LNCAP (cell line): ENCODE results near the gene RNF26.
A peak's percentile ranks its signal among the peaks of the same experiment; 100 is the strongest.

ENCODE experiments used
- TF ChIP-seq, protein P1 (sequence below): fragments of 450-650 bp; IDR thresholded peaks from 2 replicates; pipeline ENCODE4 v1.5.1; 2017; ENCODE audit warnings: mild to moderate bottlenecking

Gene RNF26

GRCh38 chr11:119372260-119373058 is 38.1 kb downstream of the RNF26 start:
- TF ChIP-seq, protein P1, sequence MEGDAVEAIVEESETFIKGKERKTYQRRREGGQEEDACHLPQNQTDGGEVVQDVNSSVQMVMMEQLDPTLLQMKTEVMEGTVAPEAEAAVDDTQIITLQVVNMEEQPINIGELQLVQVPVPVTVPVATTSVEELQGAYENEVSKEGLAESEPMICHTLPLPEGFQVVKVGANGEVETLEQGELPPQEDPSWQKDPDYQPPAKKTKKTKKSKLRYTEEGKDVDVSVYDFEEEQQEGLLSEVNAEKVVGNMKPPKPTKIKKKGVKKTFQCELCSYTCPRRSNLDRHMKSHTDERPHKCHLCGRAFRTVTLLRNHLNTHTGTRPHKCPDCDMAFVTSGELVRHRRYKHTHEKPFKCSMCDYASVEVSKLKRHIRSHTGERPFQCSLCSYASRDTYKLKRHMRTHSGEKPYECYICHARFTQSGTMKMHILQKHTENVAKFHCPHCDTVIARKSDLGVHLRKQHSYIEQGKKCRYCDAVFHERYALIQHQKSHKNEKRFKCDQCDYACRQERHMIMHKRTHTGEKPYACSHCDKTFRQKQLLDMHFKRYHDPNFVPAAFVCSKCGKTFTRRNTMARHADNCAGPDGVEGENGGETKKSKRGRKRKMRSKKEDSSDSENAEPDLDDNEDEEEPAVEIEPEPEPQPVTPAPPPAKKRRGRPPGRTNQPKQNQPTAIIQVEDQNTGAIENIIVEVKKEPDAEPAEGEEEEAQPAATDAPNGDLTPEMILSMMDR, result no peak

- TF ChIP-seq, protein P1, result no peak
These were observed 39.0 kb downstream of the RNF26 start for GRCh38 chr11:119373059-119373920.

DNA sequence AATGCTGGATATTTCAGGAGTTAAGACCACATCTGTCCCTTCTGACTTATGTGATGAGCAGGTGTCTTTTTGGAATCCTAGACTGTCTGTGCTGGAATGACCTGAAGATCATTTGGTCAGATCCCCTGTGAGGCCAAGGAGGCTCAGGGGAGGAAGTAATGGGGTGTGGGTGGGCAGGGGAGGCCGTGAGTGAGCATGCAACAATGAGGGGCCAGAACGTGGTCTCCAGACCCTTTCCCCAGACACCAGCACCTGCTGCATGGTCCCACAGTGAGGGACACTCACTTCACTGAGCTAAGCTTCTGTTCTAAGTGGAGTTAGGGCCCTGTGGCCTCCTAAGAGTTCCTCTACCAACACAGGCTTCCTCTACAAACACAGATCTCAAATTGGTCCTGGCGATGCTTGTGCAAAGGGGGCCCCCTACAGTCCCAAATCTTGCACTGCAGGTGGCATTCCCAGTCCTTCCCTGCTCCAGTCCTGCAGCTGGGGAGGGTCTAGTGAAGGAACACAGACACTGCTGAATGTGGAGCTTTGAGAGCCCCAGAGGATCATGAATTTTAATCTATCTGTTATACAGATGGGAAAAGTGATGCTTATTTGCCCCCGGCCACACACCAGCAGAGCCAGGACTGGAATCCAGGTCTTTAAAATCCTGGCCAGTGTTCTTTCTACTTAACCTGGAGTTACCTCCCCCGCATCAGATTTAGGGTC is 39.7 kb downstream of the RNF26 start:
- TF ChIP-seq, protein P1, result peak; percentile 94

DNA sequence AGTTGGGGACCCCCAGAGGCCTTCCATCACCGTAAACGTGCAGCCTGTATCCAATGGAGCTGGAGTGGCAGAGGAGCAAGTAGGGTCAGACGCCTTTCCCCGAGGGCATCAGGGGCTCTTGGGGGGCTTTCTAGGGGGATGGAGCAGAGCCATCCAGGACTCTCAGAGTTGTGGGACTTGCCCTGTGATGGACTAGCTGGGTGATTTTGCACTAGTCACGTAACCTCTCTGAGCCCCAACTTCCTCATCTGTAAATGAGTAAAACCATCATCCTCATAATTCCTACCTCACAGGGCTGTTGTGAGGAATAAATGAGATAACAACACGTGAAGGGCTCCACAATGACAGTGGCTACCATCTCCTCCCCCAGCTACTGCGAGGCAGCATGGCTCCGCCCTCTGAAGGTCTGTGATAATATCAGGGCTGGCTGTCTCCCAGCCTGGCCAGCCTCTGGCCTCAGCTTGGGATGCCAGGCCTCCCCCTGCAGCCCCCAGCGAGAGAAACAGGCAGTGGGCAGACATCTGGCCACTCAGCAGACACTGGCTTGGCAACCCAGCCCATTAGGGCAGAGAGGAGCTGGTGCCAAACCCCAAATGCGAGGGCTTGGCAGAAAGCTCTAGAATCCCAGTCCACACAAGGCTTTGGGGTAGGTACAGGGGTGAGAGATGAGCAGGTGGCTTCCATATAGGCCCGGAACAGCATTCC is 40.5 kb downstream of the RNF26 start:
- TF ChIP-seq, protein P1, result no peak

DNA sequence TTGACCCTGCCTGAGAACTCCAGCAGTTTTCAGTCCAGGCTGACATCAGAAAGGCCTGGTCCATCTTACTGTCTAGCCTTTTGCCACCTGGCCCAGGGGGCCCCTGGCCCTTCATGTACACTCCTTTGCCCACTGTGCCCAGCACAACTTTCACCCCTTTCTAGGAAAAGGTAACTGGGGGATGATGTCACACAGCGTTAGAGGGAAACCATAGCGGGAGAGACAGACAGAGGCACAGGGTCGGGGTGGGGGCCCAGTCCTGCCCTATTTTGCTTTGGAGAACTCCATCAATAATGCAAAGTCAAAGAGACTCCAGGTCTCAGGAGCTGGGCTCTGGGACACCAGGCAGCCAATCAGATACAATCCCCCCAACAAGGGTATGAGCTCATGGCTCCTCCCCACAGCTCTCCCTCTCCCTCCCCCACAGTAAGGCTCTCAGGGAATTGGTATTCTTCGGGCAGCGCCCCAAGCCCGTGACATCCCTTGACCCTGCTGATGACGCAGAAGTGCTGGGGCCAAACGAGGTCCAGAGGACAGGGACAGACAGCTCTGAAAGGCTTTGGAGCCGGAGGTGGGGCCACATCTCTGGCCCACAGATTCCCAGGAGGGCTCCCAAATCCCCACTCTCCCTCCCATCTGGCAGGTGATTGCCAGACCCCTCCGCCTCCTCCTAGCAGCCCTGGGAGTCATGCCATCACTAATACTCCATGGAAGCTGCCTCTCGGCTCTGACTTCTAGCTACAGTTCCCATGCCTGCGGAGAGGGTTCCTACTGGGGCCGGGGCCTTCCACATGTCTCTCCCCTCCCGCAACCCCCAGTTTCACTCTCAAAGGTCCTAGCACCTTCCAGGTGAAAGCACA is 41.2 kb downstream of the RNF26 start:
- TF ChIP-seq, protein P1, result no peak

DNA sequence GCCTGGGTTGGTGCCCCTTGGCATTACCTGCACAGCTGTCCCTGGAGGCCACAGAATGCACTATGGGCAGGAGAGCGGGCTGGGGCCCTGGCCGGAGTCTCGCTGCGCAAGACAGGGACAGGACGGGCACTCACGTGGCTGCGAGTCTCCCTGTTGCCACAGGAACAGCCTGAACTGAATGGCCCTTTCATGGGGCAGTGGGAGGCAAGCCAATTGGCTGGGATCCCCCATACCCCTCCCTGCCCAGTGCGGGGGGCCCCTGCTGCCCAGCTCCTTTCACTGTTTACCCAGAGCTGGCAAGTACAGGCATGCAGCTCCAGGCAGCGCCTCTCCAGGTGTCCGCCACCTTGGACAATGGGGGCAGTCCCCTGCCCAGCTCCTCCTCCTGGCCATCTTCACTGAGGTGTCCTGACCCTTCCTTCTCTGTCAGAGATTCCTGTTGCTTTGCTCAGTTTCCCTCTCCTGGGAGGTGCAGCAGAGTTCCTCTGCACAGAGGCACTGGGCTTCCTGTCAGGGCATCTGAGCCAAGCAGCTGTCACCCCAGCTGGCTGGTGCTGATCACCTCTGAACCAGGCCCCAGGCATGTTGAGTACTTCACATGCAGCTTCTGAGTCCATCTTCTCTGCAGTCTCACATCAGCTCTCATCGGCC is 42.0 kb downstream of the RNF26 start:
- TF ChIP-seq, protein P1, result no peak
